CD4-positive, alpha-beta T cell treated with Interleukin-6 for 4 hours (primary cell): ENCODE measurements around the gene UTF1.
A peak's percentile ranks its signal among the peaks of the same experiment; 100 is the strongest.
"Not testable (repeated sequence)": the region's sequence is repeated elsewhere in the genome, so short reads cannot be mapped to it uniquely, and the experiment has no call there.

Experiments used
- DNase-seq: peaks from one replicate; pipeline ENCODE4 v3.0.0-alpha.2; 2020; ENCODE audit warnings: mixed read lengths

The UTF1 gene

GRCh38 chr10:133229265-133230043 is 563 bp upstream of the UTF1 start:
- DNase-seq, result no peak

GRCh38 chr10:133230387-133231195 is 574 bp downstream of the UTF1 start:
- no peak for DNase-seq

DNA sequence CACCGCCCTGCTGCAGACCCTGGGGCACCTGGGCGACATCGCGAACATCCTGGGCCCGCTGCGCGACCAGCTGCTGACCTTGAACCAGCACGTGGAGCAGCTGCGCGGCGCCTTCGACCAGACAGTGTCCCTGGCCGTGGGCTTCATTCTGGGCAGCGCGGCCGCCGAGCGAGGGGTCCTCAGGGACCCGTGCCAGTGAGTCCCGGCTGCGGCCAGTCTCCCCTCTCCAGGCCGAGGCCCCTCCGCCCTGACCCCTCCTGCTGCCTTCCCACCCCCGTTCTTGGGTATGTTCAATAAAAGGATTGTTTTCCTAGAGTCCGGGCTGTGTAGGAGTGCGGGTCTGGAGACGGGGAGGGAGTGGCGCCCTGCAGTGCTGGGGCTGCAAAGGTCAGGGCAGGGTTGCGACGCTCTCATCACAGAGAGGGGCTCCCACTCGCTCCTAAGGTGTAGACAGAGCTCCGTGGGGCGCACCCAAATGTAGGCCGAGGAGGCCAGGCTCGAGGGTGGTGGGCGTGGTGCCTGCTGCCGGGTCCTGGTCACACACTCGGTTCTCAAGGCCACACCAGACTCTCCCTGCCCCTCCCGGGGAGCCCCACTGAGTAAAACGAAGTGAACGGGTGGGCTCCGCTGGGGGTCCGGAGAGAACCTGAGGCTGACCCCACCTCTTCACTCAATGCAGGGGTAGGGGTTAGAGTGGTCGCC is 1.4 kb downstream of the UTF1 start:
- no peak for DNase-seq

- DNase-seq, result no peak
These were observed 2.0 kb downstream of the UTF1 start for GRCh38 chr10:133231946-133232574.

DNA sequence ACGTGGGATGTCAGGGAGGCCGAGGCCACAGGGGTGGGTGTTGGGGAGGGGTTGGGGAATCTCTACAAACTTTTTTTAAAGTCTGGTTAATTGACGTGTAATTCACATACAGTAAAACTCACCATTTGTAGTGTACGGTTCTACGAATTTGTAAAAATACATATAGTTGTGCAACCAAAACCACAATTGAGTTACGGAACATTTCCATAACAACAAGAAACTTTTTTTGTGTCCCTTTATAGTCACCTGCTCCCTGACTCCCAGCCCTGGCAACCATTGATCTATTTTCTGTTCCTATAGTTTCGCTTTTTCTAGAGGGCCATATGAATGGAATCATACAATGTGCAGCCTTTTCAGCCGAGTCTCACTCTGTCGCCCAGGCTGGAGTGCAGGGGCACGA is 4.8 kb downstream of the UTF1 start:
- DNase-seq, result not testable (repeated sequence)

GRCh38 chr10:133235265-133235855 is 5.3 kb downstream of the UTF1 start:
- peak; percentile 24 for DNase-seq

DNA sequence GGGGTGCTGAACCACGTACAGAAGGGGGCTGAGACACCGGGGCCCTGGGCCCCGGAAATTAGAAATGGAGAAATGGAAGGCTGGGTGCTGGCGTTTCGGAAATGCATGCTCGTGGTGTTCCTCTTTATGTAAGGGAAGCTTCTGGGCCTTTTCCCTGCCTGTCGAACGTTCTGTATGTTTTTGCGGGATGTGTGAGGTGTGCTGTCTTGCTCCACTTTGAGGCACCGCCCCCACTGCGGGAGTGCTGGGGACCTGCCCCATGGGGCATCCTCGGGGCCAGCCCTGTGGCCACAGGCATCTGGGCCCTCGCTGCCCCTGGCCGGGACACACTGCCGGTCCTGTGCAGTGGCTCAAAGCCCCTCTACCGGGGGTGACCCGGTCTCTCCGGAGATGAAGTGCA is 5.9 kb downstream of the UTF1 start:
- DNase-seq, result no peak

GRCh38 chr10:133236401-133237240 is 6.6 kb downstream of the UTF1 start:
- DNase-seq, result peak; percentile 27

- DNase-seq, result no peak
These were observed 7.2 kb downstream of the UTF1 start for GRCh38 chr10:133237241-133237587.

- no peak for DNase-seq
These were observed 7.8 kb downstream of the UTF1 start, which contains the start of gene VENTX for GRCh38 chr10:133237588-133238465. Gene VENTX, plus strand, starts transcription at chr10:133237855. Its CDS starts 60 bp downstream, at chr10:133237915.

DNA sequence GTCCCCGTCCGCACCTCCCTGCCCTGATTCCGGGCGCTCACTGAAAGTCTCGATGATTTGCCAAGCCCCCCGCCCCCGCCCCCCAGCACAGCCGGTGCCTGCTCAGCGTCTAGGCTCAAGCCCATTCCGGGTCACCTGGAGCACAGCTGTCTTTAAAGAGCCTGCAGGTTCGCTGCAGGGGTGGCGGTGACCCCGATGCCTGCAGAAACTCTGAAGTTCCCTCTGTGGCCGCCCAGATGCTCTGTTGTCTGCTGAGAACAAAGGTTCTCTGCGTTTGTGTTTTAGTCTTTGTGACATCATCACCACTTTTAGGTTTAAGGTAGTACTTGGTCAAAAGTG is 8.4 kb downstream of the UTF1 start:
- DNase-seq, result no peak

DNA sequence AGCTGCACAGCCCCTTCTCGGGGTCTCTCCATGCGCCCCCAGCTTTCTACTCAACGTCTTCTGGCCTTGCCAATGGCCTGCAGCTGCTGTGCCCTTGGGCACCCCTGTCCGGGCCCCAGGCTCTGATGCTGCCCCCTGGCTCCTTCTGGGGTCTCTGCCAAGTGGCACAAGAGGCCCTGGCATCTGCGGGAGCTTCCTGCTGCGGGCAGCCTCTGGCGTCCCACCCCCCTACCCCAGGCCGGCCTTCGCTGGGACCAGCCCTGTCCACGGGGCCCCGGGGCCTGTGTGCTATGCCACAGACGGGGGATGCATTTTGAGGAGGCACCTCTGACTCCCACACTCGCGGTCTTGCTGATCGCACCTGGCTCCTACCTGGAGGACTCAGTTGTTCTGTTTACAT is 10.0 kb downstream of the UTF1 start:
- no peak for DNase-seq

DNA sequence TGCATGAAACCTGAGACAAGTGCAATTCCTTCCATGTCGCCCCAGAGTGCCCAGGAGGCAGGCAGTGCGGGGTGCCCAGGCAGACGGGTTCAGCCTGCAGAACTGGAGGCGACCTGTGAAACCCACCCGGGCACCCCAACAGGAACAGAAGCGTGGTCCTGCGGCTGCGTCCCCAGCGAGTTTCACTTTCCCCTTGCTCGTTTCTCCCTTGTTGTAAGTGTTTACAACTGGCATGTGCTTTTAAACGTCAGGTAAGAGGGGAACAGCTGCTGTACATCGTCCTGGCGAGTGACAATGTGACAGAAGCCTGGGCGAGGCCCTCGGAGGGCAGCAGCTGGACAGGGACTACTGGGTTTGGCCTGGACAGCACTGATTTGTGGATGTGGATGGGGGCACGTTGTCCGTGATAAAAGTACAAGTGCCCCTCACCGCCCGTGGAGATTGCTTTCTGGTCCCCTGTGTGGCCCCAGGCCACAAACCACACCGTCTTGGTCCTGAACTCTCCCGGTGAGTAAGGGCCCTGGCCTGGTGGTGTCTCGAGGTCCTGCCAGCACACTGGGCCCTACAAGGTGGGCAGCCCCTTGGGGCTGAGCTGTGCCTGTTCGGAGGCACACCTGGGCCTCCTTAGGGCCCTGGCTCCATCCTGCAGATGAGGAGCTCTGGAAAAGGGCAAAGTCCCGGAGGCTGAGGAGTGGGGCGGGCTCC is 11.6 kb downstream of the UTF1 start:
- peak; percentile 29 for DNase-seq

- no peak for DNase-seq
These were observed 12.8 kb downstream of the UTF1 start for GRCh38 chr10:133242611-133243356.

DNA sequence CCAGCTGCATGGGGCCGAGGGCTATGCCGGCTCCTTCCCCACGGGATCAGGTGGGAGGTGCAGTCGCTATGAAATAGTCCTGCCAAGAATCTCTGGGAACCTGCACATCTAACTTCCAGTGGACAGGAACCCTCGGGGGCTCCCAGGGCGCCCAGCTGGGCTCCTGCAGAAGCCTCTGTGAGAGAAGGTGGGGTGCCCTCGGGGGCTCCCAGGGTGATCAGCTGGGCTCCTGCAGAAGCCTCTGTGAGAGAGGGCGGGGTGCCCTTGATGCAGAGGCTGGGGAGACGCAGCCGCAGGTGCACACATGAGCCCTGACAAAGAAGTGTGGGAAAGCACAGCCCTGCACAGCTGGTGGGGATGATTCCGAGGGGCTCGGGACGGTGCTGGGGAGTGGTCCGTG is 13.6 kb downstream of the UTF1 start:
- DNase-seq, result no peak

DNA sequence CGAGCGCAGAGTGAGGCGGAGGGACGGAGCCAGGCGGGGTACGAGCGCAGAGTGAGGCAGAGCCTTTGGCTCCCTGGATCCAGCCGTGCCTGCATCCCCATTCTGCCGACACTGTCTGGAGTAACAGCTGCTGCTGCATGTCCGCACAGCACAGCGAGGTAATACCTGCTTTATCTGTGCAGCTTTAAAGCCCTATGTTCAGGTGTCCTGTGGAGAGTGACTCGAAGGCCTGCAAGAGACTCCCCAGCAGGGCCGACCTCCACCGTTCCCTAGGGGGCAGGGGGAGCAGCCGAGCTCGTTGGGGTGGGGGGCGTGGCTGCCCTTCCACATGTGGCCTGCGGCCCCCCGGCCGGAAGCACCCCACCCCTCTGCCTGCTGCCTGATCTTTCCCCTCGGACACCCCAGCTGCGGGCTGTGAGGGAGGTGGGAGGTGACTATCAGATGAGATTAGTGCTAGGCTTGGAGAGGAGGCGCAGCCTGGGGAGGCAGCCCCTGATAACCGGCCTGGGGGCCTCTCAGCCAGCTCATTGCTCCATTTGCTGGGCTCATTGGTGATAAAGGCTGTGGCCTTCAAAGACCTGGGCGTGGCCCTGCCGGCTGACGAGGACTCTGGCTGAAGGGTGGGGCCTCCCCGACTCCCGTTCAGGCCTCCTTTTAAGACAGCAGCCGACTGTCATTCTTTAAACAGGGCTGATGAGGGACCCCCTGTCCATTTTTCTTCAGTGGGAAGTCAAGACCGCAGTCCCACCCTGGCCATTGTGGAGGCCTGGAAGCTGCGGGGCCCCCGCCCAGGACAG is 15.6 kb downstream of the UTF1 start:
- DNase-seq, result no peak

GRCh38 chr10:133246236-133246626 is 16.2 kb downstream of the UTF1 start:
- DNase-seq, result no peak

- DNase-seq, result no peak
These were observed 17.8 kb downstream of the UTF1 start for GRCh38 chr10:133247681-133248333.
